Caki2 (cell line): ENCODE data around the gene RCAN3. TPM values are rescaled to one million over a fixed set of nuclear protein-coding genes. Genes with fewer than 3 reads are reported as not detected.
"Not testable (repeated sequence)": the region's sequence is repeated elsewhere in the genome, so short reads cannot be mapped to it uniquely, and the experiment has no call there.

Experiments
- DNase-seq: peaks from one replicate; pipeline ENCODE4 v3.0.0-alpha.2; 2015; ENCODE audit warnings: low read depth
- in situ Hi-C: cut with HindIII; loops from 2 replicates; pipeline ENCODE4 v1.10.0; 2016; ENCODE audit warnings: low sequenced_read_pairs, low pct_unique_long_range_greater_than_20kb, mixed read lengths
- total RNA-seq: library from RNA; depleted of rRNA; stranded (reverse); fragments of >200 nt; shearing (Covaris generic); gene quantifications from 2 replicates; pipeline ENCODE4 v1.2.3, GENCODE V29; 2014; ENCODE audit warnings: low replicate concordance

Gene RCAN3
- total RNA-seq, 1 experiment from 2014 or later: 4.0 TPM

DNA sequence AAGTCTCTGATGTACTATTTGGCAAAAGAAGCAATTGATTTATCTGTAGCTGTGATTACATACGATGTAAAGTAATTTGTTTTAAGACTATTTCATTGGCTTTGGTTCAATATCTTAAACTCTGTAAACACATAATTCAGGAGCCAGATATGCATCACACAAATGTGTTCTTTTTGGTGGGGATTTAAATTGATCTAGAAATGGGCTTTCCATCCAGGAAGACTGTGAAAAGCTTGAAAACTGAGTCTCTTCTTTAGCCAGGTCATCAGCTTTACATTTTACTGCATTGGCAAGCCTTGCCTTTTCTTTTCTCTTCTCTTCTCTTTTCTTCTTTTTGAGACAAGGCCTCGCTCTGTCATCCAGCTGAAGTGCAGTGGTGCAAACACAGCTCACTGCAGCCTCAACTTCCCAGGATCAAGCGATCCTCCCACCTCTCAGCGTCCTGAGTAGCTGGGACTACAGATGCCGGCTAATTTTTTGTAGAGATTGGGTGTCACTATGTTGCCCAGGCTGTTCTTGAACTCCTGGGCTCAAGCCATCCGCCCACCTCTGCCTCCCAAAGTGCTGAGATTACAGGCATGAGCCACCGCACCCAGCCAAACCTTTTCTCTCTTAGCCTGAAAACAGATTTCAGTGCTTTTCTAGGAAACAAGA is 1.4 kb downstream of the RCAN3 start:
- in situ Hi-C loops: no loop called here
- no peak for DNase-seq

DNA sequence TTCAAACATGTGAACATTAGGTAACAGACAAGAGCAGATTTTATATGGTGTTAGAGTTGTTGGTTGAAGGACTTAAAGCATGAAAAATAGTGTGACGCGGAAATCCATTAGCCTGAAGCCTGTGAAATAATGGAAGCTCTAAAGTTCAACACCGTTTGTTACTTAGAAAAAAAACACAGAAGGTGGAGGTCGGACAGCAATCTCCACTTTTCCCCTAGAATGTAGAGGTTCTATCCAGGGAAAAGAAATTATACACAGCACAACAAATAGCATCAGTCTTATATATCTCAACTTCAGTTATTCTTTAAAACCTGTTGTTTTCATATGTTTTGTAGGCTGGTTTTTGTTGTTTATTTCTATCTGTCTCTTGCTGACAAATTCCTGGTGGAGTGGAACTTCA is 1.9 kb downstream of the RCAN3 start:
- DNase-seq: no peak
- in situ Hi-C loops: no loop called here

DNA sequence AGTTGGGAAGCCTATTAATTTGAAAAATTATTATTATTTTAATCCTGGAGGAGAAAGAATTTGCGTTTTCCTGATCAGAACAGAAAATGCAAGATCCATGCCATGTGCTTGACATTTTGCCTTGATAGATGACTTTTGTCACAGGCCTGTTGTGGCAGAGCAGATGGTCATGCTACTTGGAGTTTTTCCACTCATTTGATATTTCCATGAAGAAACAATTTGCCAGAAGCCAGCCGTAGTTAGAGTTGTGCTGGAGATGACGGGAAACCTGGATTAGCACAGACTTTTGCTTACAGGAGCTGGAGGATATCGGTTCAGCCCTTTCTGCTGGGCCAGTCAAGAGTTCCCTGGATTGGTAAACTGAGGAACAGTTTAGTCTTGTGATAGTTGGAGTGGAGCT is 3.2 kb downstream of the RCAN3 start:
- in situ Hi-C loops: no loop called here
- DNase-seq: no peak

DNA sequence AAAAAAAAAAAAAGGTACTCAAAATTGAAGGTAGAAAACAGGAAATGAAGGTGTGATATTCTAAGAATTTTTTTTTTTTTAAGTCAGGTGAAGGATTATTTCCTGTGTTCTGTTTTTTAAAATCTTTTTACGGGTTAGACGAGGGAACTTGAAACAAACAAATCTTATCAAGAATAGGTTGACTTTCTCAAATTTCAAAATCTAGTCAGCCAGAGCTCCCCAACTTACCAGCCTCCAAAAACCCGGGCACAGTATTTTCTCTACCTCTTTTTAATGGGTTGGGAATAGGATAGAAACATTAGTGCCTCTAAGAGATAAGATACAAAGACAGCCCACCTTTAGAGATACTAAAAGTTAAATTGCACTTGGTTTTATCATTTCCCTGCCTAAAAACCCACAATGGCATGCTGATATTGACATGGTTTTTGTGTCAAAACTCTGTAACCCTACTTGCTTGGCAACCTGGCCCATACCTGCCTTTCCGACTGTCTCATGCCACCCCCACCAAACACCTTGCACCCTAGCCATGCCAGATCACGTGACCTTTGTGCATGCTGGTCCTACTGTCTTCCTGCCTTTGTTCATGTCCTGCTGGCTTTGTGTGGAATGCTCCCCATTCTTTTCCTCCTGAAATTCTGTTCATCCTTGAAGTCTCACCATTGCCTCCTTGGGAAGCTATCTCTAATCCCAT is 4.2 kb downstream of the RCAN3 start:
- DNase-seq: no peak
- in situ Hi-C loops: no loop called here

DNA sequence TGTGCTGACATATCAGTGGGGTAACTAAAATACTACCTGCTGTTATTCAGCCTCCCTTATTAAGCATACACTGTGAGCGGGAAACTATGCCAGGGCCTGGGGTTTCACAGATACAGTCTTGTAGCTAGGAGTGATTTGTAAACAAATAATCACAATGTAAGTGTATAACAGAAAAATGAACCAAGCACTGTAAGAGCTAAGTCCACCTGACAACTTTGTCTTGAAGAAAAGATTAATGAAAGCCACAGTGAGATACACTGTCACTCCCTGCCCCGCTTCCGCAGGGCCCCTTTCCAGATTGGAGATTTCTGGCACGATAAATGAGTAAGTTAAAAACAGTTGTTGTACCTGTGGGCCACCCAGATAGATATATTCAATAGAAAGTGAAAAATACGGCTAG is 4.8 kb downstream of the RCAN3 start:
- in situ Hi-C loops: no loop called here
- no peak for DNase-seq

DNA sequence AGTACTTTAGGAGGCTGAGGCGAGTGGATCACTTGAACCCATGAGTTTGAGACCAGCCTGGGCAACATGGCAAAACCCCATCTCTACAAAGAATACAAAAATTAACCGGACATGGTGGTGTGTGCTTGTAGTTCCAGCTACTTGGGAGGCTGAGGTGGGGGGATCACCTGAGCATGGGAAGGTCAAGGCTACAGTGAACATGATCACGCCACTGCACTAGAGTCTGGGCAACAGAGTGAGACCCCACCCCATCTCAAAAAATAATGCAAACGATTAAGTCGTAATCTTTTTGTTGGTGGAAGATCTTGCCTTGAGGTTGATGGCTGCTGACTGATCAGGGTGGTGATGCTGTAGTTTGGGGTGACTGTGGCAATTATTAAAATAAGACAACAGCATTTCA is 6.3 kb downstream of the RCAN3 start:
- DNase-seq: no peak
- in situ Hi-C loops: no loop called here

DNA sequence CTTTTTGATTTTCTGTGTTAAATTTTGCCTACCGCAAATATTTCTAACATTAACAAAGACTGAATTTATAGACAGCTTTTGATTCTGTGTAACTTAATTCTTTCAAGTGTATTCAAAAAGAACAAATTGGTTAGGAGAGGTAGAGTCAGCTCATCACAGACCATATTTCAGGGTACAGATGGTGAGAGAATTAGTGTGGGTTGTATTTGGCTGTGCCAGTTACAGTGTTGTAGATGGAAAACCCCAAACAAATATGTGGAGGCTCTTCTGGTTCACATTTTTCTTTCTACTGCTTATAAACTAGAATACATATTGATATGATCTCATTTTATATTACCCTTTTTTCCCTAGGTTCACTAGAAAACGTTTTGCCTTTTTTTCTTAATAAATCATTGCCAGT is 11.1 kb downstream of the RCAN3 start:
- in situ Hi-C loops: no loop called here
- DNase-seq: no peak

DNA sequence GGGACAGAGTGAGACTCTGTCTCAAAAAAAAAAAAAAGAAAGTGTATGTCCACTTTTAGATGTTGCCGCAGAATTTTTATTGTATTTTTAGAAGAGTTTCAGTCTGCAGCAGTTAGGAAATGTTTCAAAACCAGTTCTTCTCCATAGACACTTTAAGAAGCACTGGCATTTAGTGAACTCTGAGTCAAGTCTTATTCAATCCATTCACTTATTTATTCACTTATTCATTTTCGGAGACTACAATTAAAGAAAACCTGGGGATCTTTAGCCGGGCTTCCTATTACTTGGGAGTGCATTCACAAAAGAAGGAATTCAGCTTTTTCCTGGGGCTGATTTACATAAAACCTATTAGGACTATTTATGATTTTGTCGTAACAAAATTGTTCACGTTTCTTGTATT is 12.3 kb downstream of the RCAN3 start:
- no peak for DNase-seq
- in situ Hi-C loops: no loop called here

DNA sequence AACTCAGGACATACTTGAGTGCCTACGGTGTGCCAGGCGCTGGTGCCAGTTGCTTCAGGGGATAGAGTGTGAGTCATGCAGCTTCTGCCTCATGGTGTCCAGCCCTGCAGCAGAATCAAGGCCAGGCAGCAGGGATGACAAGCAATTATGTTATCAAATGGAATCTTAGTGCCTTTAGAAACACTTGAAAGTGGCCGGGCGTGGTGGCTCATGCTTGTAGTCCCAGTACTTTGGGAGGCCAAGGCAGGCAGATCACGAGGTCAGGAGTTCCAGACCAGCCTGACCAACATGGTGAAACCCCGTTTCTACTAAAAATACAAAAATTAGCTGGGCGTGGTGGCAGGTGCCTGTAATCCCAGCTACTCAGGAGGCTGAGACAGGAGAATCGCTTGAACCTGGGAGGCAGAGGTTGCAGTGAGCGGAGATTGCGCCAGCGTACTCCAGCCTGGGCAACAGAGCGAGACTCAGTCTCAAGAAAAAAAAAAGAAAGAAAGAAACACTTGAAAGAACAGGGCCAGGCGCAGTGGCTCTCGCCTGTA is 13.1 kb downstream of the RCAN3 start:
- in situ Hi-C loops: not testable (repeated sequence)
- DNase-seq: peak; percentile 85

DNA sequence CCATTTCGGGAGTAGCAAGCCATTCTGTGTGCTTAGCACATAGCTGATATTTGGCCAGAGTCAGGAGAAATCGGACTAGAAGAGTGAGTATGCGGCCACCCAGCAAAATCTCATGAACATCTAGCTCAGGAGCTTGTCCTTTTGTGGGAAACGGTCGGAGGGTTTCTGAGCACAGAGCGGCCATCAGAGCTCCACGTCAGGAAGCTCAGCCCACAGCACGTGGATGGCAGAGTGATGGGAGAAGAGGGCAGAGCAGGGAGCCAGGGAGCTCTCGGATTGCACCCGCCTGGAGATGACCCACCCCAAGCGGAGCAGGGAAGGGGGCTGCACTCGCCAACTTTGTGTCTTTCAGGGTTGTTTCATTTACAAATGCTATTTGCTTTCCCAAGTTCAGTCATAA is 13.9 kb downstream of the RCAN3 start:
- DNase-seq: no peak
- in situ Hi-C loops: no loop called here

DNA sequence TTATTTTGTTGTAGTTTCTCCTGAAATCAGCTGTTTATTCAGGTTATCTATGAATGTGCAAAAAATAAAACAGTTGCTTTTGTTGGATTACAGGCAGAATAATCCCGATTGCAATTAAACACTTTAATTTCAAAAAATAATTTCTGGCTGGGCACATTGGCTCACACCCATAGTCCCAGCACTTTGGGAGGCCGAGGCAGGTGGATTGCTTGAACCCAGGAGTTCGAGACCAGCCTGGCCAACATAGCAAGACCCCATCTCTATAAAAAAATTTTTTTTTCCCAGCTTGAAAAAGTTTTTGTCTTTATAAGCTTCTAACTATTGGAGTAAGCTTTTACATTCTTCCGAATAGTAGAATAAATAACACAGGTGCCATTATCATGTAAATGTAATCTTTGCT is 15.3 kb downstream of the RCAN3 start:
- no peak for DNase-seq
- in situ Hi-C loops: no loop called here

DNA sequence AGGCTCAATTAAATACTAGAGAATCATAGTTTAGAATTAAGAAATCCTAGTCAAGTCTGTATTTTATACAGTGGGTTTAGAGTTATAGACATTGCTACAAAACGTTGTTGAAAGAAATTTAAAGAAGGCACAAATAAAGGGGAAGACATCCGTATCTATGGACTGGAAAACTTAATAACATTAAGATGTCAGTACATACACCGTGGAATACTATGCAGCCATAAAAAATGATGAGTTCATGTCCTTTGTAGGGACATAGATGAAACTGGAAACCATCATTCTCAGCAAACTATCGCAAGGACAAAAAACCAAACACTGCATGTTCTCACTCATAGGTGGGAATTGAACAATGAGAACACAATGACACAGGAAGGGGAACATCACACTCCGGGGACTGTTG is 17.6 kb downstream of the RCAN3 start:
- DNase-seq, in situ Hi-C loops: not testable (repeated sequence)

DNA sequence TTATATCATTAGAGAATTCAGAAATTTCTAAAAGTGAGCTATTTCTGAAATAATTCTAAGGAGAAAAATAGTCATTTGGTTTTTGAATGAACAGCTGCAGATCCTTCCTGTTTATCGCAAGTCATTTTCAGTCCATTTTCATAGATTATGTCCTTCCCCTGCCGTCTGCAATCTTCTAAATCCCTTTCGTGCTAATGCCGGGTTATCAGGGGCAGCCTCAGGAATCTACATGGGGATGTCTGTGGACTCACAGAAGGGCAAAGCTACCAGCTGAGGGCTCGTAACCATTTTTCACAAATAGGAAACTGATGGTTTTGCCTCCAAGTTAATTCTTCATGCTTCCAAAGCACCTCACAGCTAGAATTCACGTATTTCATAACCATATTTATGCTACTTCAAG is 23.0 kb downstream of the RCAN3 start:
- no peak for DNase-seq
- in situ Hi-C loops: no loop called here

DNA sequence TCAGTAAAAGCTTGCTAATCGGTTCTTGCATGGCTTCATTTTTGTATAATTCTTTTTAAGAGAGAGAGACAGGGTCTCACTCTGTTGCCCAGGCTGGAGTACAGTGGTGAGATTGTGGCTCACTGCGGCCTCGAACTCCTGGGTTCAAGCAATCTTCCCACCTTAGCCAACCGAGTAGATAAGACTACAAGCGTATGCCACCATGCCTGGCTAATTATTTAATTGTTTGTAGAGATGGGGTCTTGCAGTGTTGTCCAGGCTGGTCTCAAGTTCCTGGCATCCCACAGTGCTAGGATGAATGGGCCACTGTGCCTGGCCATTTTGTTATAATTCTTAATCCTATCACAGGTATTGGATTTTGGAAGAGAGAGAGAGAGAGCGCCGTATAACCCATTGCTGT is 23.4 kb downstream of the RCAN3 start:
- in situ Hi-C loops: no loop called here

DNA sequence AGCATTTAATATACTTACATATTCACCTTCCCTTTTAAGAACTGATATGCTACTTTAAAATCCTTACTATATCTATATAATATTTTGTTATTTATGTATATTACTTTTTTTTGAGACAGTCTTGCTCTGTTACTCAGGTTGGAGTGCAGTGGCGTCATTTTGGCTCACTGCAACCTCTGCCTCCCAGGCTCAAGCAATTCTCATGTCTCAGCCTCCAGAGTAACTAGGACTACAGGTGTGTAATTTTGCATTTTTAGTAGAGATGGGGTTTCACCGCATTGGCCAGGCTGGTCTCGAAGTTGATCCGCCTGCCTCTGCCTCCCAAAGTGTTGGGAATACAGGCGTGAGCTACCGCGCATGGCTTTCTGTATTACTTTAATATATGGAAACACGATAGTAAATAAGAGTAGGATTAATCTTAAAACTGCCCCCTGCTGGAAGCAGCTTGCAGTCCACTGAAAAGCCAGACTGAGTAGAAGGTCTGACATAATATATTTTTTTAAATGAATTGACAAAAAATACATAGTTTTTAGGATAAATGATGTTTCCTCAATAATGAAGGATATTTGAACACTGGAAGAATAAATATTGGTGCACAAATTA is 24.4 kb downstream of the RCAN3 start:
- in situ Hi-C loops: no loop called here

More for the DNA sequence above, 23.4 kb downstream of the RCAN3 start:
- DNase-seq: no peak

DNA sequence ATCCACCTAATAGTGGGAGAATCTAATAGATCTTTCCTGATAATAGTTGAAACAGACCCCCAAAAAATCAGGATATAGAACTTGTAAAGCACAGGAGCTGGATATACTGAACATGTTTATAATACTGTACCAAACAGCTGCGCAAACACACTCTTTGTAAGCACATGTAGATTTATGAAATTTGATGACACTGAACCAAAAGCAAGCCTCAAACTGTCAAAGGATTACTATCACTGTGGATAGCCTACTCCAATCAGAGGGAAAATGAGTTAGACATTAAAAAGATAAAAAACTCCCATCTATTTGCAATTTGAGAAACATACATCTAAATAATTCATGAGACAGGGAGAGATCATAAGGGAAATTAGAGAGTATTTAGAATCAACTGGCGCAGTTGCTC is 26.1 kb downstream of the RCAN3 start:
- in situ Hi-C loops: no loop called here
- no peak for DNase-seq

More for the DNA sequence above, 24.4 kb downstream of the RCAN3 start:
- no peak for DNase-seq

DNA sequence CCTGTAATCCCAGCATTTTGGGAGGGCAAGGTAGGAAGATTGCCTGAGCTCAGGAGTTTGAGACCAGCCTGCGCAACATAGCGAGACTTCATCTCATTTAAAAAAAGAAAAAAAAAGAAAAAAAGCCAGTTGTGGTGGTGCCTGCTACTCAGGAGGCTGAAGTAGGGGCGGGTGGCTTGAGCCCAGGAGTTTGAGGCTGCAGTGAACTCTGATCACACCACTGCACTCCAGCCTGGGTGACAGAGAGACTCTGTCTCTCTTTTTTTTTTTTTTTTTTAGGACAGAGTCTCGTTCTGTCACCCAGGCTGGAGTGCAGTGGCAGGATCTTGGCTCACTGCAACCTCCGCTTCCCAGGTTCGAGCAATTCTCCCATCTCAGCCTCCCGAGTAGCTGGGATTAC is 26.7 kb downstream of the RCAN3 start:
- in situ Hi-C loops, DNase-seq: not testable (repeated sequence)

DNA sequence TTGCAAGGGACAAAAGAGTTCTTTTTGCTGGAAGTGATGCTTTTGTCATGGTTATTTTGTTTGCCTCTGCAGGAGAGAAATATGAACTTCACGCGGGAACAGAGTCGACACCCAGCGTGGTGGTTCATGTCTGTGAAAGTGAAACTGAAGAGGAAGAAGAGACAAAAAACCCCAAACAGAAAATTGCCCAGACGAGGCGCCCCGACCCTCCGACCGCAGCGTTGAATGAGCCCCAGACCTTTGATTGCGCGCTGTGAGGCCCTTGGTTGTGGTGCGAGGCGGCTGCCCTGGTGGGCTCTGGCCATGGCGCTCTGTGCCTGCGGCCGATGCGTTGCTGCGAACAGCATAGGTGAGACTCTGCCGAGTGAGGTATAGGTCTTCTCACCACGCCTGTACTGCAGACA is 32.4 kb downstream of the RCAN3 start:
- DNase-seq: no peak
- in situ Hi-C loops: no loop called here

DNA sequence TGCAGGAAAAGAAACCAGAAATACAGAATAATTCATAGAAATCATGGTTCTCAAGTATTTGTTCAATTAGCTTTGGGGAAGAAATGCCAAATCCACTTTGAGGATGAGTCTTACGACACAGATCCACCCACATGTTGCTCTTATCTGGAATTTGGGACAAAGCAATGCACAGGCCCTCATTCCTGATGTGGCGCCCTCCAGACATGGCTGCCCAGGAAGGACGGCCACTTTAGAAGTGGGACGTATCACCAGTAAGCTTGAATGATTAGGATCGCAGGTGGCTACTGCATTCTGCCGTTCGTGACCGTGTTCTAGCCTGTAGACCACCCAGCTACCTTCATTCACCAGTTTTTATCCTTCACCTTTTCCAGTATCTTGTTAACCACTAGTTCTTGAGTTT is 33.1 kb downstream of the RCAN3 start:
- no peak for DNase-seq
- in situ Hi-C loops: no loop called here
